Measurements from ENCODE around the gene ZBTB40.

The ZBTB40 gene

DNA sequence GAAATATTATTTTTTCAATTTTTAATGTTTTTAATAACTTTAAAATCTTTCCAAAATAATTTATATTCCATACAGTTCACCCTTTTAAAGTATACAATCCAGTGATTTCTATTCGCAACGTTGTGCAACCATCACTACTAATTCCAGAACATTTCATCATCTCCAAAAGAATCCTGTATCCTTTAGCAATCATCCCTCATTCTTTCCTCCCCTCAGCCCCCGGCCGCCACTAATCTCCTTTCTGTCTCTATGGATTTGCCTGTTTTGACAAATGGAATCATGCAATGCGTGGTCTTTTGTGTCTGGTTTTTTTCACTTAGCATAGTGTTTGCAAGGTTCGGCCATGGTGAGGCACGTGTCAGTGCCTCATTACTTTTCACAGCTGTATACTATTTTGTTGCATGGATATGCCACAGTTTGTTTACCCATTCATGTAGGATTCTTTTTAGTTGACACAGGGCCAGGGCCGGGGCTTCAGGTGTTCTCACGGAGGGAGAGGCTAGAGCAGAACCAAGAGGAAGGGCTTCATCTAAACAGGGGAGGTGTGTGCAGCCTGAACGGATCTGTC is 40.6 kb upstream of the ZBTB40 start:
- peaks cover 5% of the 10 kb centered on the region; the same call in 1 of the 2 replicates for H3K4me1 ChIP-seq (ENCODE audit: control insufficient read depth, insufficient read depth, low read length)
- POLR2A ChIA-PET = no interaction called here
- no peaks in the 10 kb centered on the region for H3K36me3 ChIP-seq (ENCODE audit: control insufficient read depth in 2 of 2, insufficient read depth in 1 of 2, low read length in 2 of 2)
- TF ChIP-seq ZXDB (tag by site-specific recombination; IDR thresholded peaks at IDR 0.05) (no peak), ZNF146 (tag by site-specific recombination; IDR thresholded peaks at IDR 0.05) (peak; percentile 54)
- CTCF ChIA-PET = interaction anchor here (0.6 to 1.2 kb wide), 3 partner anchors 43 to 306 kb away, joined by 3 read pairs; no protein-coding TSS in a partner anchor
- H3K27ac ChIP-seq (ENCODE audit: extremely low read depth, low read depth, low read length) = no peak overlapping the region
- no peak overlapping the region for H3K4me3 ChIP-seq (ENCODE audit: low read depth, low read length)
- H3K9me3 ChIP-seq (ENCODE audit: control insufficient read depth, insufficient read depth, low read depth, low read length) = no peaks in the 10 kb centered on the region

GRCh38 chr1:22411589-22411988 is 40.1 kb upstream of the ZBTB40 start:
- Histone ChIP-seq H3K27ac (ENCODE audit: extremely low read depth, low read depth, low read length) (no peak overlapping the region), H3K9me3 (ENCODE audit: control insufficient read depth, insufficient read depth, low read depth, low read length) (no peaks in the 10 kb centered on the region), H3K4me1 (ENCODE audit: control insufficient read depth, insufficient read depth, low read length) (peaks cover 5% of the 10 kb centered on the region; the same call in 1 of the 2 replicates), H3K4me3 (ENCODE audit: low read depth, low read length) (no peak overlapping the region), H3K36me3 (ENCODE audit: control insufficient read depth in 2 of 2, insufficient read depth in 1 of 2, low read length in 2 of 2) (no peaks in the 10 kb centered on the region)
- CTCF ChIA-PET = interaction anchor here (0.6 to 1.2 kb wide), 4 partner anchors 43 to 306 kb away, joined by 3 read pairs; no protein-coding TSS in a partner anchor
- TF ChIP-seq ZNF426 (tag by site-specific recombination; IDR thresholded peaks at IDR 0.05) (no peak), ZNF529 (tag by site-specific recombination; IDR thresholded peaks at IDR 0.05; ENCODE audit: insufficient replicate concordance) (no peak), ZNF366 (tag by site-specific recombination; conservative IDR thresholded peaks at IDR 0.05) (peak; percentile 98), ZBTB17 (tag by site-specific recombination; IDR thresholded peaks at IDR 0.05) (peak; percentile 61), ZNF639 (tag by site-specific recombination; IDR thresholded peaks at IDR 0.05) (no peak)
- POLR2A ChIA-PET = no interaction called here

DNA sequence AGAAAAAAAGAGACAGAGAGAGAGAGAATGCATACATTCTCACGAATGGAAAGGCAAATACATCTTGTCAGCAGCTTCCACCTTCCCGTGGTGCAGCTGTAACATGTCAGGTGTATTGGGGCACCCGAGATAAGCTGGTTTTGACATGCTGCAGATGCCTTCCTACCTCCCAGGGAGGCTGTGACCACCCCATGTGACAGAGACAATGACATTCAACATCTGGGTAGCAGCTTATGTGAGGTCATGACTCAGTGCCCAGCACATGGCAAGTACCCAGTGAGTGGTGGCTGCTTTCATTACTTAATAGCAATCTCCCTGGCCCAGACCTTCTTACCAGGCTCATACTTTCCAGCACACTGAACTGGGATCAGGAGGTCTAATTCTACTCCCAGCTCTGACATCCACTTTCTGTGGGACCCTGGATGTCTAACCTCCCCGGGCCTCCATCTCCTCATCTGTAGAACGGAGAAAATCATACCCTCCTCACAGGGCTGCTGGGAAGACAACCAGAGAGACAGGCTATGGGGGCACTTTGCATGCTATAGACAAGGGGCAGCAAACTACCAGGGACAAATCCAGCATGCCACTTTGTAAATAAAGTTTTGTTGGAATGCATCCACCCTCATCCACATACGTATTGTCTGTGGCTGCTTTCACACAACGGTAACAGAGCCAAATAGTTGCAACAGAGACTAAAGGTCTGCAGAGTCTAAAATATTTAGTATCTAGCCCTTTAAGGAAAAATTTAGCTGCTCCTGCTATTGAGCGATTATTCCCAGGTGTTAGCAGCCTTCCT is 38.5 kb upstream of the ZBTB40 start:
- Histone ChIP-seq H3K27ac (ENCODE audit: extremely low read depth, low read depth, low read length) (no peak overlapping the region), H3K9me3 (ENCODE audit: control insufficient read depth, insufficient read depth, low read depth, low read length) (no peaks in the 10 kb centered on the region), H3K4me3 (ENCODE audit: low read depth, low read length) (no peak overlapping the region), H3K36me3 (ENCODE audit: control insufficient read depth in 2 of 2, insufficient read depth in 1 of 2, low read length in 2 of 2) (no peaks in the 10 kb centered on the region), H3K4me1 (ENCODE audit: control insufficient read depth, insufficient read depth, low read length) (peaks cover 5% of the 10 kb centered on the region; the same call in 1 of the 2 replicates)
- ChIA-PET CTCF (interaction anchor here (2.2 to 4.9 kb wide), 3 partner anchors 229 to 307 kb away, joined by 10 to 61 read pairs (median 27); no protein-coding TSS in a partner anchor), POLR2A (no interaction called here)
- peak; percentile 63 for TF ChIP-seq GLIS1 (tag by site-specific recombination; IDR thresholded peaks at IDR 0.05)
- TF ChIP-seq PRDM1 (tag by site-specific recombination; IDR thresholded peaks at IDR 0.05) = peak; percentile 15; the same call in 1 of the 2 replicates
- no peak for TF ChIP-seq INSM2 (tag by site-specific recombination; IDR thresholded peaks at IDR 0.05)
- TF ChIP-seq ZIC2 (tag by site-specific recombination; IDR thresholded peaks at IDR 0.05) = 0 out of 2 replicates have a peak, but pooled peaks have one; percentile 15

GRCh38 chr1:22413799-22414198 is 37.9 kb upstream of the ZBTB40 start:
- CTCF ChIA-PET = interaction anchor here (0.6 to 4.9 kb wide), 5 partner anchors 90 to 307 kb away, joined by 4 to 61 read pairs (median 10); no protein-coding TSS in a partner anchor
- TF ChIP-seq OVOL3 (tag by site-specific recombination; IDR thresholded peaks at IDR 0.05) (no peak), ZNF768 (tag by site-specific recombination; IDR thresholded peaks at IDR 0.05) (0 out of 2 replicates have a peak, but pooled peaks have one; percentile 41)
- POLR2A ChIA-PET = no interaction called here
- Histone ChIP-seq H3K36me3 (ENCODE audit: control insufficient read depth in 2 of 2, insufficient read depth in 1 of 2, low read length in 2 of 2) (no peaks in the 10 kb centered on the region), H3K4me1 (ENCODE audit: control insufficient read depth, insufficient read depth, low read length) (peaks cover 5% of the 10 kb centered on the region; the same call in 1 of the 2 replicates), H3K9me3 (ENCODE audit: control insufficient read depth, insufficient read depth, low read depth, low read length) (no peaks in the 10 kb centered on the region), H3K4me3 (ENCODE audit: low read depth, low read length) (no peak overlapping the region), H3K27ac (ENCODE audit: extremely low read depth, low read depth, low read length) (no peak overlapping the region)
